GM23338 (cell line): ENCODE measurements around the gene FKBP8. TPM values are rescaled to one million over a fixed set of nuclear protein-coding genes. Genes with fewer than 3 reads are reported as not detected.

Experiments used
- ATAC-seq: fragments of 200-7000 bp; cut with Tn5 transposase; 3 replicates; pipeline ENCODE4 v1.9.1; 2020
- DNase-seq: peaks from one replicate; pipeline ENCODE4 v3.0.0-alpha.2; 2015; ENCODE audit warnings: low spot score
- H2AFZ ChIP-seq: fragments of 200-600 bp; sonication (generic); 2 replicates; pipeline ENCODE4 v1.8.0; 2016; ENCODE audit warnings: antibody characterized with exemption, mild to moderate bottlenecking, moderate library complexity
- H3F3A ChIP-seq: fragments of 200-600 bp; sonication (generic); replicated peaks from 2 replicates; pipeline ENCODE4 v1.8.0; 2017; ENCODE audit warnings: antibody characterized with exemption, mixed run types, low read depth
- H3K27ac ChIP-seq: fragments of 200-600 bp; sonication (generic); 2 replicates; pipeline ENCODE4 v1.6.1; 2016; ENCODE audit warnings: low read depth
- H3K27me3 ChIP-seq: fragments of 200-600 bp; sonication (generic); 2 replicates; pipeline ENCODE4 v1.8.0; 2016; ENCODE audit warnings: mild to moderate bottlenecking, mixed run types, moderate library complexity; ENCODE audit not compliant: insufficient read depth
- H3K36me3 ChIP-seq: fragments of 200-600 bp; sonication (generic); 2 replicates; pipeline ENCODE4 v1.8.0; 2016; ENCODE audit warnings: mild to moderate bottlenecking; ENCODE audit not compliant: insufficient read depth
- H3K4me1 ChIP-seq: fragments of 200-600 bp; sonication (generic); 2 replicates; pipeline ENCODE4 v1.8.0; 2016; ENCODE audit warnings: mild to moderate bottlenecking, moderate library complexity; ENCODE audit not compliant: insufficient read depth
- H3K4me2 ChIP-seq: fragments of 200-600 bp; sonication (generic); 2 replicates; pipeline ENCODE4 v1.7.1; 2017; ENCODE audit warnings: mixed run types
- H3K4me3 ChIP-seq: fragments of 200-600 bp; sonication (generic); 2 replicates; pipeline ENCODE4 v1.6.1; 2016; ENCODE audit warnings: mixed run types
- H3K79me2 ChIP-seq: fragments of 200-600 bp; sonication (generic); replicated peaks from 2 replicates; pipeline ENCODE4 v1.8.0; 2017; ENCODE audit warnings: mild to moderate bottlenecking; ENCODE audit not compliant: insufficient read depth
- H3K9me2 ChIP-seq: fragments of 200-600 bp; sonication (generic); 2 replicates; pipeline ENCODE4 v1.8.0; 2017; ENCODE audit not compliant: insufficient read depth
- H4K20me1 ChIP-seq: fragments of 200-600 bp; sonication (generic); replicated peaks from 2 replicates; pipeline ENCODE4 v1.8.0; 2017; ENCODE audit warnings: mild to moderate bottlenecking; ENCODE audit not compliant: insufficient read depth
- H3K27ac Mint-ChIP-seq: 2 replicates; pipeline ENCODE4 v1.8.0; 2020; ENCODE audit warnings: inconsistent platforms, mild to moderate bottlenecking, moderate library complexity, mixed read lengths
- H3K27me3 Mint-ChIP-seq: 3 replicates; pipeline ENCODE4 v1.8.0; 2022; ENCODE audit warnings: low read depth, mild to moderate bottlenecking, moderate library complexity, mixed read lengths, inconsistent platforms; ENCODE audit not compliant: insufficient read depth, poor library complexity
- H3K36me3 Mint-ChIP-seq: 3 replicates; pipeline ENCODE4 v1.8.0; 2021; ENCODE audit warnings: low read depth, mild to moderate bottlenecking, inconsistent platforms, moderate library complexity, mixed read lengths
- H3K4me1 Mint-ChIP-seq: 3 replicates; pipeline ENCODE4 v1.8.0; 2020; ENCODE audit warnings: mild to moderate bottlenecking, inconsistent platforms, mixed read lengths
- H3K4me3 Mint-ChIP-seq: 3 replicates; pipeline ENCODE4 v1.8.0; 2021; ENCODE audit warnings: moderate library complexity, mild to moderate bottlenecking, inconsistent platforms, mixed read lengths
- H3K9me3 Mint-ChIP-seq: 3 replicates; pipeline ENCODE4 v1.8.0; 2020; ENCODE audit warnings: moderate library complexity, mild to moderate bottlenecking, inconsistent platforms, mixed read lengths
- EZH2phosphoT487 ChIP-seq: fragments of 200-600 bp; sonication (generic); IDR thresholded peaks from one replicate; pipeline ENCODE4 v1.8.1; 2018; ENCODE audit warnings: antibody characterized with exemption; ENCODE audit not compliant: unreplicated experiment
- POLR2AphosphoS5 ChIP-seq: IDR thresholded peaks from 2 replicates; pipeline ENCODE4 v1.6.1; 2016; ENCODE audit warnings: antibody characterized with exemption, low read depth
- polyA plus RNA-seq: library from polyadenylated mRNA; unstranded; fragments of >200 nt; fragmentation: Nextera tagmentation; extraction: Ambion mirVana; gene quantifications from 2 replicates; pipeline ENCODE4 v1.2.1, GENCODE V29; 2016
- total RNA-seq: library from RNA; depleted of rRNA; stranded (reverse); fragments of >200 nt; shearing (Covaris generic); gene quantifications from 2 replicates; pipeline ENCODE4 v1.2.3, GENCODE V29; 2014
- TF ChIP-seq, protein P1 (sequence below): fragments of 250-450 bp; sonication (Bioruptor Pico); IDR thresholded peaks from 2 replicates; pipeline ENCODE4 v1.5.0; 2020; ENCODE audit warnings: mild to moderate bottlenecking, moderate library complexity
- TF ChIP-seq, protein P2 (sequence below): IDR thresholded peaks from one replicate; pipeline ENCODE4 v1.6.1; 2018; ENCODE audit warnings: antibody characterized with exemption; ENCODE audit not compliant: unreplicated experiment

The FKBP8 gene
- total and polyA plus RNA-seq, 2 experiments from 2014 or later, result 158 to 367 TPM

DNA sequence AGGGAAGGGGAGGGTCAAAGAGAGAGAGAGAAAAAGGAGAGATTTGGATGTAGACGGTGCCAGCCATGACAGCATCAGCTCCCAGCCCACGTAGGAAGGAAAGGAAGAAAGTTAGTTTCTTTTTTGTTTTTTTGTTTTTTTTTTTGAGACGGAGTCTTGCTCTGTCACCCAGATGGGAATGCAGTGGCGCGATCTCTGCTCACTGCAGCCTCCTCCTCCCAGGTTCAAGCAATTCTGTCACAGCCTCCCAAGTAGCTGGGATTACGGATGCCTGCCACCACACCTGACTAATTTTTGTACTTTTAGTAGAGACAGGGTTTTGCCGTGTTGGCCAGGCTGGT lies 49.1 kb downstream of the FKBP8 start (continued):
- TF ChIP-seq, protein P1, sequence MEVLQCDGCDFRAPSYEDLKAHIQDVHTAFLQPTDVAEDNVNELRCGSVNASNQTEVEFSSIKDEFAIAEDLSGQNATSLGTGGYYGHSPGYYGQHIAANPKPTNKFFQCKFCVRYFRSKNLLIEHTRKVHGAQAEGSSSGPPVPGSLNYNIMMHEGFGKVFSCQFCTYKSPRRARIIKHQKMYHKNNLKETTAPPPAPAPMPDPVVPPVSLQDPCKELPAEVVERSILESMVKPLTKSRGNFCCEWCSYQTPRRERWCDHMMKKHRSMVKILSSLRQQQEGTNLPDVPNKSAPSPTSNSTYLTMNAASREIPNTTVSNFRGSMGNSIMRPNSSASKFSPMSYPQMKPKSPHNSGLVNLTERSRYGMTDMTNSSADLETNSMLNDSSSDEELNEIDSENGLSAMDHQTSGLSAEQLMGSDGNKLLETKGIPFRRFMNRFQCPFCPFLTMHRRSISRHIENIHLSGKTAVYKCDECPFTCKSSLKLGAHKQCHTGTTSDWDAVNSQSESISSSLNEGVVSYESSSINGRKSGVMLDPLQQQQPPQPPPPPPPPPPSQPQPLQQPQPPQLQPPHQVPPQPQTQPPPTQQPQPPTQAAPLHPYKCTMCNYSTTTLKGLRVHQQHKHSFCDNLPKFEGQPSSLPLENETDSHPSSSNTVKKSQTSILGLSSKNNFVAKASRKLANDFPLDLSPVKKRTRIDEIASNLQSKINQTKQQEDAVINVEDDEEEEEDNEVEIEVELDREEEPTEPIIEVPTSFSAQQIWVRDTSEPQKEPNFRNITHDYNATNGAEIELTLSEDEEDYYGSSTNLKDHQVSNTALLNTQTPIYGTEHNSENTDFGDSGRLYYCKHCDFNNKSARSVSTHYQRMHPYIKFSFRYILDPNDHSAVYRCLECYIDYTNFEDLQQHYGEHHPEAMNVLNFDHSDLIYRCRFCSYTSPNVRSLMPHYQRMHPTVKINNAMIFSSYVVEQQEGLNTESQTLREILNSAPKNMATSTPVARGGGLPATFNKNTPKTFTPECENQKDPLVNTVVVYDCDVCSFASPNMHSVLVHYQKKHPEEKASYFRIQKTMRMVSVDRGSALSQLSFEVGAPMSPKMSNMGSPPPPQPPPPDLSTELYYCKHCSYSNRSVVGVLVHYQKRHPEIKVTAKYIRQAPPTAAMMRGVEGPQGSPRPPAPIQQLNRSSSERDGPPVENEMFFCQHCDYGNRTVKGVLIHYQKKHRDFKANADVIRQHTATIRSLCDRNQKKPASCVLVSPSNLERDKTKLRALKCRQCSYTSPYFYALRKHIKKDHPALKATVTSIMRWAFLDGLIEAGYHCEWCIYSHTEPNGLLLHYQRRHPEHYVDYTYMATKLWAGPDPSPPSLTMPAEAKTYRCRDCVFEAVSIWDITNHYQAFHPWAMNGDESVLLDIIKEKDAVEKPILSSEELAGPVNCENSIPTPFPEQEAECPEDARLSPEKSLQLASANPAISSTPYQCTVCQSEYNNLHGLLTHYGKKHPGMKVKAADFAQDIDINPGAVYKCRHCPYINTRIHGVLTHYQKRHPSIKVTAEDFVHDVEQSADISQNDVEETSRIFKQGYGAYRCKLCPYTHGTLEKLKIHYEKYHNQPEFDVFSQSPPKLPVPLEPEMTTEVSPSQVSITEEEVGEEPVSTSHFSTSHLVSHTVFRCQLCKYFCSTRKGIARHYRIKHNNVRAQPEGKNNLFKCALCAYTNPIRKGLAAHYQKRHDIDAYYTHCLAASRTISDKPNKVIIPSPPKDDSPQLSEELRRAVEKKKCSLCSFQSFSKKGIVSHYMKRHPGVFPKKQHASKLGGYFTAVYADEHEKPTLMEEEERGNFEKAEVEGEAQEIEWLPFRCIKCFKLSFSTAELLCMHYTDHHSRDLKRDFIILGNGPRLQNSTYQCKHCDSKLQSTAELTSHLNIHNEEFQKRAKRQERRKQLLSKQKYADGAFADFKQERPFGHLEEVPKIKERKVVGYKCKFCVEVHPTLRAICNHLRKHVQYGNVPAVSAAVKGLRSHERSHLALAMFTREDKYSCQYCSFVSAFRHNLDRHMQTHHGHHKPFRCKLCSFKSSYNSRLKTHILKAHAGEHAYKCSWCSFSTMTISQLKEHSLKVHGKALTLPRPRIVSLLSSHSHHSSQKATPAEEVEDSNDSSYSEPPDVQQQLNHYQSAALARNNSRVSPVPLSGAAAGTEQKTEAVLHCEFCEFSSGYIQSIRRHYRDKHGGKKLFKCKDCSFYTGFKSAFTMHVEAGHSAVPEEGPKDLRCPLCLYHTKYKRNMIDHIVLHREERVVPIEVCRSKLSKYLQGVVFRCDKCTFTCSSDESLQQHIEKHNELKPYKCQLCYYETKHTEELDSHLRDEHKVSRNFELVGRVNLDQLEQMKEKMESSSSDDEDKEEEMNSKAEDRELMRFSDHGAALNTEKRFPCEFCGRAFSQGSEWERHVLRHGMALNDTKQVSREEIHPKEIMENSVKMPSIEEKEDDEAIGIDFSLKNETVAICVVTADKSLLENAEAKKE (CRISPR knock-in tag), result no peak
- no peak for TF ChIP-seq EZH2phosphoT487

DNA sequence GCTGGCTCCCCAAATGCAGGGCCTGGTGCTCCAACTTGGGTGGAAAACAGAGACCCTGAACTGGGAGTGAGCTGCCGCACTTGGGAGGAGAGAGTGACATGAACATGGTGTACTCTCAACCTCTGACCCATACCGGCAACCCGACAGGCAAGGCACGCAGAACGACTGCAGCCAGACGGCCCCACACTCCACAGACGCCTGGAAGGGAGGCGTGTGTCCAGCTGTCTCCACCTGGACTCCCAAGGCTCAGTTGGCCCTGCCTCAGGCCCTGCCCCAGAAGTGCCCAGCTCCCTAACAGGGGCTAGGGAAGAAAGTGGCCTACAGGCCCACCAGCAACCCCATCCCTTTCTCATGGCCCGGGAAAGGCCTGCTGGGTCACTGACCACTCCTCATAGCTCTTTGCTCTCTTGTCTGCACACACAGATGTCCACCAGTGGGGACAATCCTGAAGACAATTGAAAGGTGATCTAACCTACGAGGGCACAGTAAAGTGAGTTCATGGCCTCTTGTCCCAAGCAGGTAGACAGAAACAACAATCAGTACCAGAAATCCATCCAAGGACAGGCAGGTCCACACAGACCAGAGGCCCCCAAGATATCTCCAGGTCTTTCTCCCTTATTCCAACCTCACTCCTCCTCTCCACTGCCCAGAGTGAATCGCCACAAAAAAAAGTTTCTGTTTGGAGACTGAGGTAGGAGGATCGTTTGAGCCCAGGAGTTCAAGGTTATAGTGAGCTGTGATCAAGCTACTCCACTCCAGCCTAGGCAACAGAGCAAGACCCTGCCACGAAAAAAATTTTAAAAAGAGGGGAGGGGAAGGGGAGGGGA lies 49.7 kb downstream of the FKBP8 start:
- no peak for ATAC-seq
- TF ChIP-seq, protein P2, sequence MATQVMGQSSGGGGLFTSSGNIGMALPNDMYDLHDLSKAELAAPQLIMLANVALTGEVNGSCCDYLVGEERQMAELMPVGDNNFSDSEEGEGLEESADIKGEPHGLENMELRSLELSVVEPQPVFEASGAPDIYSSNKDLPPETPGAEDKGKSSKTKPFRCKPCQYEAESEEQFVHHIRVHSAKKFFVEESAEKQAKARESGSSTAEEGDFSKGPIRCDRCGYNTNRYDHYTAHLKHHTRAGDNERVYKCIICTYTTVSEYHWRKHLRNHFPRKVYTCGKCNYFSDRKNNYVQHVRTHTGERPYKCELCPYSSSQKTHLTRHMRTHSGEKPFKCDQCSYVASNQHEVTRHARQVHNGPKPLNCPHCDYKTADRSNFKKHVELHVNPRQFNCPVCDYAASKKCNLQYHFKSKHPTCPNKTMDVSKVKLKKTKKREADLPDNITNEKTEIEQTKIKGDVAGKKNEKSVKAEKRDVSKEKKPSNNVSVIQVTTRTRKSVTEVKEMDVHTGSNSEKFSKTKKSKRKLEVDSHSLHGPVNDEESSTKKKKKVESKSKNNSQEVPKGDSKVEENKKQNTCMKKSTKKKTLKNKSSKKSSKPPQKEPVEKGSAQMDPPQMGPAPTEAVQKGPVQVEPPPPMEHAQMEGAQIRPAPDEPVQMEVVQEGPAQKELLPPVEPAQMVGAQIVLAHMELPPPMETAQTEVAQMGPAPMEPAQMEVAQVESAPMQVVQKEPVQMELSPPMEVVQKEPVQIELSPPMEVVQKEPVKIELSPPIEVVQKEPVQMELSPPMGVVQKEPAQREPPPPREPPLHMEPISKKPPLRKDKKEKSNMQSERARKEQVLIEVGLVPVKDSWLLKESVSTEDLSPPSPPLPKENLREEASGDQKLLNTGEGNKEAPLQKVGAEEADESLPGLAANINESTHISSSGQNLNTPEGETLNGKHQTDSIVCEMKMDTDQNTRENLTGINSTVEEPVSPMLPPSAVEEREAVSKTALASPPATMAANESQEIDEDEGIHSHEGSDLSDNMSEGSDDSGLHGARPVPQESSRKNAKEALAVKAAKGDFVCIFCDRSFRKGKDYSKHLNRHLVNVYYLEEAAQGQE, result no peak
- TF ChIP-seq POLR2AphosphoS5 (no peak), EZH2phosphoT487 (no peak)
- TF ChIP-seq, protein P1 (CRISPR knock-in tag), result no peak

More for the DNA sequence above, 49.7 kb downstream of the FKBP8 start:
- no peak overlapping the region for H2AFZ ChIP-seq
- peaks cover 39% of the 10 kb centered on the region for H4K20me1 ChIP-seq
- 0 out of 2 replicates have a peak, but pooled peaks cover 7% of the 10 kb centered on the region for H3F3A ChIP-seq
- no peak for DNase-seq
- H3K9me2 ChIP-seq, result no peaks in the 10 kb centered on the region
- no peaks in the 10 kb centered on the region for H3K36me3 Mint-ChIP-seq
- H3K4me1 Mint-ChIP-seq, result peaks cover 40% of the 10 kb centered on the region
- H3K9me3 Mint-ChIP-seq, result no peaks in the 10 kb centered on the region
- H3K4me3 Mint-ChIP-seq, result no peak overlapping the region
- no peaks in the 10 kb centered on the region; the same call in 1 of the 2 replicates for H3K4me1 ChIP-seq
- H3K4me3 ChIP-seq, result no peak overlapping the region
- no peaks in the 10 kb centered on the region for H3K36me3 ChIP-seq
- H3K27me3 Mint-ChIP-seq, result peaks cover 7% of the 10 kb centered on the region
- H3K4me2 ChIP-seq, result no peak overlapping the region
- H3K27me3 ChIP-seq, result no peaks in the 10 kb centered on the region
- peaks cover 56% of the 10 kb centered on the region for H3K79me2 ChIP-seq
- H3K27ac Mint-ChIP-seq, result no peak overlapping the region
- H3K27ac ChIP-seq, result no peak overlapping the region
